Loucy (cell line): ENCODE results near the gene SEMA6B.

ENCODE experiments used
- H2AFZ ChIP-seq: fragments of 200-600 bp; sonication (generic); 2 replicates; pipeline ENCODE4 v1.6.0; 2016; ENCODE audit warnings: antibody characterized with exemption, mild to moderate bottlenecking, low read length, moderate library complexity
- H3F3A ChIP-seq: fragments of 200-600 bp; 2 replicates; pipeline ENCODE4 v1.6.0; 2016; ENCODE audit warnings: antibody characterized with exemption, low read depth, mild to moderate bottlenecking
- H3K27me3 ChIP-seq: fragments of 200-600 bp; sonication (generic); 2 replicates; pipeline ENCODE4 v1.6.1; 2014; ENCODE audit warnings: low read length, mild to moderate bottlenecking; ENCODE audit not compliant: insufficient read depth, poor library complexity, severe bottlenecking
- H3K36me3 ChIP-seq: fragments of 200-600 bp; sonication (generic); 2 replicates; pipeline ENCODE4 v1.6.1; 2016; ENCODE audit warnings: low read length; ENCODE audit not compliant: insufficient read depth
- H3K4me1 ChIP-seq: fragments of 200-600 bp; sonication (generic); 2 replicates; pipeline ENCODE4 v1.5.1; 2014; ENCODE audit warnings: low read length, mild to moderate bottlenecking; ENCODE audit not compliant: insufficient read depth, poor library complexity, severe bottlenecking
- H3K4me2 ChIP-seq: fragments of 200-600 bp; sonication (generic); 2 replicates; pipeline ENCODE4 v1.6.0; 2014; ENCODE audit warnings: antibody characterized with exemption, low read length, low read depth, mild to moderate bottlenecking; ENCODE audit not compliant: poor library complexity, severe bottlenecking
- H3K4me3 ChIP-seq: fragments of 200-600 bp; sonication (generic); 2 replicates; pipeline ENCODE4 v1.5.1; 2014; ENCODE audit warnings: low read length, mild to moderate bottlenecking, mixed read lengths; ENCODE audit not compliant: poor library complexity, severe bottlenecking
- H3K79me2 ChIP-seq: fragments of 200-600 bp; sonication (generic); 2 replicates; pipeline ENCODE4 v1.6.1; 2014; ENCODE audit warnings: low read length; ENCODE audit not compliant: insufficient read depth
- H3K9ac ChIP-seq: fragments of 200-600 bp; sonication (generic); 2 replicates; pipeline ENCODE4 v1.6.0; 2014; ENCODE audit warnings: mild to moderate bottlenecking, low read depth, low read length, moderate library complexity; ENCODE audit not compliant: poor library complexity, severe bottlenecking
- H3K9me2 ChIP-seq: fragments of 200-600 bp; sonication (generic); replicated peaks from 2 replicates; pipeline ENCODE4 v1.6.1; 2016; ENCODE audit warnings: low read depth, low read length, mixed read lengths
- H3K9me3 ChIP-seq: fragments of 200-600 bp; sonication (generic); 2 replicates; pipeline ENCODE4 v1.6.1; 2014; ENCODE audit warnings: mild to moderate bottlenecking, antibody characterized with exemption, low read length, low read depth; ENCODE audit not compliant: insufficient read depth
- H4K20me1 ChIP-seq: fragments of 200-600 bp; sonication (generic); 2 replicates; pipeline ENCODE4 v1.6.0; 2014; ENCODE audit warnings: antibody characterized with exemption, low read length, mild to moderate bottlenecking; ENCODE audit not compliant: insufficient read depth, poor library complexity, severe bottlenecking
- EZH2phosphoT487 ChIP-seq: fragments of 200-600 bp; IDR thresholded peaks from 2 replicates; pipeline ENCODE4 v1.6.1; 2018; ENCODE audit warnings: antibody characterized with exemption, mild to moderate bottlenecking, moderate library complexity, borderline replicate concordance
- TF ChIP-seq, protein P1 (sequence below): fragments of 200-600 bp; sonication (generic); conservative IDR thresholded peaks from 2 replicates; pipeline ENCODE4 v1.5.1; 2014; ENCODE audit warnings: mild to moderate bottlenecking, antibody characterized with exemption, low read length

SEMA6B gene

DNA sequence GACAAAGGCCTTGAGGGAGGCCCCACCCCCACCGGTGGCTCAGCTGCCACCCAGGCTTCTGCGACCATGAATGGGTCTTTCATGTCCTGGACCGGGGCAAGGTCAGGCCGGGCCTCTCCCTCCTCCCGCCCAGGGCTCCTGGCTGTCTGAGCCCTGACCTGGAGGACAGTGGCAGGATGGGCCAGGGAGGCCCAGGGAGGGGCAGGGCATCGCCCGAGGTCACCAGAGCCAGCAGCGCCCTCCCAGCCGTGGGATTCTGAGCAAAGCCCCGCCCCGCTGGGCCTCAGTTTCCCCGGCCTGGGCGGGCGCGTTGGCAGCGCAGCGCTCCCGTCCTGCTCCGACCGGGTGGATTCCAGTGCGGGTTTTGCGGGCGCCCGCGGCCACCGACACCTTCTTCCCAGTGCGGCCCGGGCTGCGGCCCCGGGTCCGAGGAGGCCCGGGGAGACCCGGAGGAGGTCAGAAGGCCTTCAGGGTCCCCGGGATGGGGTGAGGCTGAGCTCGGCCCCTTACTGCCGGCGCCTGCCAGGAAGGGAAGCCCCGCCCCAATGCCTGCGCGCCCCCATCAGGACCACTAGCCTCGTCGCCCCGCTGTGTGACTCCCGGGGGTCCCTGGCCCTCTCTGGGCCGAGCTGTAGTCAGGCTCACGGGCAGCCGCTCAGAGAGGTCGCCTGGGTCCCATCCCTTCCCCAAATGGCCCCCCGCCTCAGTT lies 24.6 kb upstream of the SEMA6B start:
- no peaks in the 10 kb centered on the region for H3K9me3 ChIP-seq
- no peak overlapping the region for H3K9ac ChIP-seq
- H3K4me1 ChIP-seq, result peaks cover 8% of the 10 kb centered on the region
- H3K36me3 ChIP-seq, result no peaks in the 10 kb centered on the region
- H3K9me2 ChIP-seq, result no peaks in the 10 kb centered on the region
- no peaks in the 10 kb centered on the region for H3K79me2 ChIP-seq
- no peaks in the 10 kb centered on the region for H3K27me3 ChIP-seq
- TF ChIP-seq, protein P1, sequence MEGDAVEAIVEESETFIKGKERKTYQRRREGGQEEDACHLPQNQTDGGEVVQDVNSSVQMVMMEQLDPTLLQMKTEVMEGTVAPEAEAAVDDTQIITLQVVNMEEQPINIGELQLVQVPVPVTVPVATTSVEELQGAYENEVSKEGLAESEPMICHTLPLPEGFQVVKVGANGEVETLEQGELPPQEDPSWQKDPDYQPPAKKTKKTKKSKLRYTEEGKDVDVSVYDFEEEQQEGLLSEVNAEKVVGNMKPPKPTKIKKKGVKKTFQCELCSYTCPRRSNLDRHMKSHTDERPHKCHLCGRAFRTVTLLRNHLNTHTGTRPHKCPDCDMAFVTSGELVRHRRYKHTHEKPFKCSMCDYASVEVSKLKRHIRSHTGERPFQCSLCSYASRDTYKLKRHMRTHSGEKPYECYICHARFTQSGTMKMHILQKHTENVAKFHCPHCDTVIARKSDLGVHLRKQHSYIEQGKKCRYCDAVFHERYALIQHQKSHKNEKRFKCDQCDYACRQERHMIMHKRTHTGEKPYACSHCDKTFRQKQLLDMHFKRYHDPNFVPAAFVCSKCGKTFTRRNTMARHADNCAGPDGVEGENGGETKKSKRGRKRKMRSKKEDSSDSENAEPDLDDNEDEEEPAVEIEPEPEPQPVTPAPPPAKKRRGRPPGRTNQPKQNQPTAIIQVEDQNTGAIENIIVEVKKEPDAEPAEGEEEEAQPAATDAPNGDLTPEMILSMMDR, result no peak
- peak overlapping the region; percentile 70 for H3K4me3 ChIP-seq
- H3K4me2 ChIP-seq, result peak overlapping the region; percentile 74
- peak overlapping the region; percentile 77 for H2AFZ ChIP-seq
- H3F3A ChIP-seq, result no peaks in the 10 kb centered on the region
- H4K20me1 ChIP-seq, result no peaks in the 10 kb centered on the region

- no peak overlapping the region for H3K4me3 ChIP-seq
- no peaks in the 10 kb centered on the region for H3K36me3 ChIP-seq
- no peaks in the 10 kb centered on the region for H3F3A ChIP-seq
- no peaks in the 10 kb centered on the region for H3K9me2 ChIP-seq
- TF ChIP-seq, protein P1, result no peak
- no peak for TF ChIP-seq EZH2phosphoT487
- no peak overlapping the region for H2AFZ ChIP-seq
- H3K9ac ChIP-seq, result no peak overlapping the region
- peaks cover 8% of the 10 kb centered on the region for H3K4me1 ChIP-seq
- no peaks in the 10 kb centered on the region for H3K9me3 ChIP-seq
- H3K4me2 ChIP-seq, result no peak overlapping the region
- no peaks in the 10 kb centered on the region for H3K79me2 ChIP-seq
- no peaks in the 10 kb centered on the region for H4K20me1 ChIP-seq
- no peaks in the 10 kb centered on the region for H3K27me3 ChIP-seq
Measured at GRCh38 chr19:4582980-4583842, 23.7 kb upstream of the SEMA6B start.

DNA sequence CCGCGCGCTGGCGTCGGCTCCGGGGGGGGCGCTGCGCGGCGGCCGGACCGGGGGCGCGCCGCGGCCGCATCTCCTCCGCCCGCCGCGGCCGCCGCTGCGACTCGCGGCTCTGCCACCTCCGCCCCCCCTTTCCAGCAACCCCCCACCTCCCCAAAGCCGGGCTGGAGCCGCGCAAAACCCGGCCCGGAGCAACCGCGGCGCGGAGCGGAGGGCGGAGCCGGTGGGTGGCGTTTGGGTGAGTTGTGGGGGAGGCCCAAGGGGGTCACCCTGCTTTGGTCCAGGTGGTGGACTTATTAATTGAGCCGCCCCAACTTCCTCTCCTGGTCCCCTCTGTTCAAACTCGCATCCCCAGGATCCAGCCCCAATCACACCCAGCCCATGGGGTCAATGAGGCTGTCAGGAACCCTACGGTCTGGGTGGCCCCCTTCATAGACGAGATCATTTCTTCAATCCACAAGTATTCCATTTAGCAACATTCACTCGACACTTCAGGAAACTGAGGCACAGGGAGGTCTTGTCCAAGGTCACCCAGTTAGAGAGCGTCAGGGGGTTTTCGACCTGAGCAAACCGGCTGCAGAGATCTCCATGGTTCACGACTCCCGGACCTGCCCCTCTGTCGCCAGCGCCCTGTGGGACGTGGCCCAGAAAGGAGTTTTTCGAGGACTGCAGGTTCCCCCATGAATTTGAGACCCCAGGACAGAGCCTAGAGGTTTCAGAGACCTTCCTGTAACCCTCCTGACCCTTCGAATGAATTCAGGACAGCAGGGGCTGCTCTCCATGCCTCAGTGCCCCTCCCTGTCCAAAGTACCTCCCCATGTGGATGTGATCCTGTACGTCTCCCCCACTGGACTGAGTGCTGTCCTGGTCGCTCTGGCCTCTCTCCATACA lies 22.4 kb upstream of the SEMA6B start:
- Histone ChIP-seq H3K9me2 (no peaks in the 10 kb centered on the region), H4K20me1 (no peaks in the 10 kb centered on the region), H3K9me3 (no peaks in the 10 kb centered on the region), H3K4me2 (no peak overlapping the region), H2AFZ (no peak overlapping the region), H3K36me3 (no peaks in the 10 kb centered on the region), H3K9ac (no peak overlapping the region), H3F3A (no peaks in the 10 kb centered on the region), H3K79me2 (no peaks in the 10 kb centered on the region), H3K4me1 (peaks cover 8% of the 10 kb centered on the region), H3K4me3 (no peak overlapping the region), H3K27me3 (no peaks in the 10 kb centered on the region)
- no peak for TF ChIP-seq EZH2phosphoT487
- TF ChIP-seq, protein P1, result no peak
